GM12801 (cell line): ENCODE data around the gene C3orf18.

Experiments
- CTCF ChIP-seq: IDR thresholded peaks from one replicate; pipeline ENCODE4 v1.5.1; 2011; ENCODE audit warnings: control low read depth; ENCODE audit not compliant: insufficient read length; ENCODE audit errors: extremely low read depth

C3orf18 gene

GRCh38 chr3:50573566-50574443 is 6.3 kb upstream of the C3orf18 start:
- TF ChIP-seq CTCF, result no peak

GRCh38 chr3:50572801-50573371 is 5.3 kb upstream of the C3orf18 start:
- TF ChIP-seq CTCF, result no peak

GRCh38 chr3:50572158-50572557 is 4.6 kb upstream of the C3orf18 start:
- TF ChIP-seq CTCF, result no peak

- TF ChIP-seq CTCF, result no peak
Measured at GRCh38 chr3:50571486-50571885, 3.9 kb upstream of the C3orf18 start.

GRCh38 chr3:50570508-50571279 is 3.1 kb upstream of the C3orf18 start:
- no peak for TF ChIP-seq CTCF

GRCh38 chr3:50568947-50569749 is 1.6 kb upstream of the C3orf18 start, which contains the start of gene HEMK1:
Gene HEMK1 (plus strand): TSS chr3:50569522. CDS start chr3:50571105, 1,583 bp downstream.
- no peak for TF ChIP-seq CTCF
